NCI-H2227 (cell line): ENCODE results near the gene UNC5A.

Source experiments
- DNase-seq: peaks from one replicate; lab custom pipeline; 2025; ENCODE audit not compliant: unreplicated experiment; lab: John Stamatoyannopoulos, UW

Gene UNC5A

GRCh38 chr5:176877793-176878331 is 67.5 kb downstream of the UNC5A start:
- no peak for DNase-seq

- no peak for DNase-seq
Observed at GRCh38 chr5:176878463-176878862, 68.1 kb downstream of the UNC5A start.

- DNase-seq = no peak
Observed at GRCh38 chr5:176878906-176879662, 68.7 kb downstream of the UNC5A start.

GRCh38 chr5:176879663-176880361 is 69.5 kb downstream of the UNC5A start:
- no peak for DNase-seq

- DNase-seq = no peak
Observed at GRCh38 chr5:176880366-176881020, 70.1 kb downstream of the UNC5A start.

GRCh38 chr5:176881021-176881749 is 70.8 kb downstream of the UNC5A start:
- DNase-seq = no peak

GRCh38 chr5:176881816-176882566 is 71.6 kb downstream of the UNC5A start:
- no peak for DNase-seq

- DNase-seq = no peak
Observed at GRCh38 chr5:176882567-176882903, 72.2 kb downstream of the UNC5A start.

GRCh38 chr5:176883700-176884570 is 73.6 kb downstream of the UNC5A start:
- DNase-seq = peak; percentile 54

- DNase-seq = no peak
Observed at GRCh38 chr5:176884571-176884890, 74.2 kb downstream of the UNC5A start.

- no peak for DNase-seq
Observed at GRCh38 chr5:176886336-176887251, 76.2 kb downstream of the UNC5A start.

GRCh38 chr5:176887252-176887849 is 77.0 kb downstream of the UNC5A start:
- DNase-seq = no peak

- no peak for DNase-seq
Observed at GRCh38 chr5:176888016-176888864, 77.9 kb downstream of the UNC5A start.

GRCh38 chr5:176888865-176889165 is 78.5 kb downstream of the UNC5A start:
- no peak for DNase-seq

GRCh38 chr5:176889321-176890280 is 79.2 kb downstream of the UNC5A start:
- DNase-seq = no peak
